H1 (cell line): Measurements from ENCODE around the gene PRKCH. TPM values are rescaled to one million over a fixed set of nuclear protein-coding genes. Genes with fewer than 3 reads are reported as not detected.

Source experiments
- CTCF ChIA-PET: fragments of 300-600 bp; sonication (Branson Sonifier 250); formaldehyde crosslinking; loops from one replicate; lab custom pipeline; 2021; ENCODE audit not compliant: partially characterized antibody; lab: Charles Lee
- POLR2A ChIA-PET: fragments of 300-600 bp; sonication (Branson Sonifier 250); formaldehyde crosslinking; loops from one replicate; lab custom pipeline; 2021; ENCODE audit warnings: inconsistent platforms; ENCODE audit not compliant: partially characterized antibody; lab: Charles Lee
- DNase-seq, 2 experiments: peaks; one replicate each; pipeline versions ENCODE4 v3.0.0 to v3.0.0-alpha.2; 2010 to 2022; ENCODE audit warnings: low spot score in 2 of 2, low read depth in 1 of 2, mixed read lengths in 1 of 2
- FAIRE-seq: peaks from 2 replicates; lab custom pipeline; 2011; peaks lifted over from hg19 to GRCh38; lab: Jason Lieb, UNC
- H2AFZ ChIP-seq: 2 replicates; pipeline ENCODE4 v1.8.1; 2012; ENCODE audit warnings: low read length, inconsistent platforms
- H2AK5ac ChIP-seq: 2 replicates; pipeline ENCODE4 v1.6.1; 2013; ENCODE audit warnings: low read depth, low read length
- H2BK120ac ChIP-seq: replicated peaks from 2 replicates; pipeline ENCODE3; 2013; ENCODE audit warnings: low read depth, low read length, inconsistent platforms
- H2BK12ac ChIP-seq: 2 replicates; pipeline ENCODE4 v1.6.1; 2013; ENCODE audit warnings: low read depth, low read length
- H2BK15ac ChIP-seq: 2 replicates; pipeline ENCODE4 v1.6.1; 2013; ENCODE audit warnings: low read length
- H2BK20ac ChIP-seq: 2 replicates; pipeline ENCODE4 v1.6.1; 2013; ENCODE audit warnings: low read length
- H2BK5ac ChIP-seq: 2 replicates; pipeline ENCODE4 v1.6.1; 2013; ENCODE audit warnings: low read depth, low read length
- H3K14ac ChIP-seq: 2 replicates; pipeline ENCODE4 v1.6.1; 2013; ENCODE audit warnings: inconsistent platforms; ENCODE audit not compliant: insufficient read length
- H3K18ac ChIP-seq: 2 replicates; pipeline ENCODE4 v1.6.1; 2013; ENCODE audit warnings: low read length; ENCODE audit errors: extremely low read depth
- H3K23ac ChIP-seq: 2 replicates; pipeline ENCODE4 v1.6.1; 2013; ENCODE audit warnings: inconsistent platforms; ENCODE audit not compliant: insufficient read length
- H3K23me2 ChIP-seq: 2 replicates; pipeline ENCODE4 v1.6.1; 2013; ENCODE audit warnings: low read depth, low read length
- H3K27ac ChIP-seq: 2 replicates; pipeline ENCODE4 v1.6.1; 2011; ENCODE audit warnings: low read depth, low read length, inconsistent platforms
- H3K27me3 ChIP-seq, 4 experiments: replicated peaks in 1 of 4; 1 replicate in 1 of 4; 2 replicates in 3 of 4; pipeline versions ENCODE4 v1.6.1 to v1.8.1; 2011 to 2013; ENCODE audit warnings: low read length in 3 of 4, mild to moderate bottlenecking in 3 of 4, inconsistent platforms in 2 of 4, mixed read lengths in 2 of 4, moderate library complexity in 1 of 4; ENCODE audit not compliant: control insufficient read depth in 3 of 4, insufficient read depth in 3 of 4; ENCODE audit errors: extremely low read depth in 1 of 4
- H3K36me3 ChIP-seq, 4 experiments: 2 replicates each; pipeline versions ENCODE4 v1.6.1 to v1.8.1; 2011 to 2013; ENCODE audit warnings: mild to moderate bottlenecking in 4 of 4, low read length in 3 of 4, moderate library complexity in 2 of 4, control low read depth in 1 of 4, inconsistent platforms in 1 of 4; ENCODE audit not compliant: insufficient read depth in 4 of 4, control insufficient read depth in 2 of 4
- H3K4ac ChIP-seq: replicated peaks from 2 replicates; pipeline ENCODE3; 2013; ENCODE audit warnings: low read length, low read depth, mixed read lengths, inconsistent platforms; ENCODE audit not compliant: insufficient read length
- H3K4me1 ChIP-seq, 4 experiments: replicated peaks in 1 of 4; 1 replicate in 1 of 4; 2 replicates in 3 of 4; pipeline versions ENCODE4 v1.6.1 to v1.8.1; 2011 to 2013; ENCODE audit warnings: low read length in 3 of 4, inconsistent platforms in 2 of 4, mixed read lengths in 1 of 4; ENCODE audit not compliant: insufficient read depth in 4 of 4, control insufficient read depth in 3 of 4
- H3K4me2 ChIP-seq, 2 experiments: 2 replicates each; pipeline versions ENCODE4 v1.6.1 to v1.8.1; 2011 to 2013; ENCODE audit warnings: low read depth in 2 of 2, low read length in 2 of 2, control low read depth in 1 of 2, inconsistent platforms in 1 of 2, mild to moderate bottlenecking in 1 of 2; ENCODE audit not compliant: insufficient read depth in 1 of 2
- H3K4me3 ChIP-seq, 4 experiments: fragments of 200-600, 300-600 bp in 1 of 4; sonication (generic), shearing (Covaris generic), sonication (Bioruptor Twin) in 1 of 4; 2 replicates each; pipeline versions ENCODE4 v1.5.1 to v1.8.1; 2011 to 2016; ENCODE audit warnings: low read length in 4 of 4, low read depth in 3 of 4, control low read depth in 2 of 4, inconsistent platforms in 2 of 4, mild to moderate bottlenecking in 2 of 4, mixed read lengths in 1 of 4, moderate library complexity in 1 of 4; ENCODE audit not compliant: insufficient read depth in 2 of 4; ENCODE audit errors: extremely low read depth in 1 of 4
- H3K56ac ChIP-seq: replicated peaks from 2 replicates; pipeline ENCODE3; 2013; ENCODE audit warnings: low read depth, mild to moderate bottlenecking, mixed read lengths, low read length, inconsistent platforms; ENCODE audit not compliant: insufficient read length
- H3K79me1 ChIP-seq: 2 replicates; pipeline ENCODE4 v1.6.1; 2013; ENCODE audit warnings: low read depth, low read length, control low read depth
- H3K79me2 ChIP-seq, 2 experiments: 2 replicates each; pipeline versions ENCODE4 v1.6.1 to v1.8.1; 2012 to 2013; ENCODE audit warnings: low read length in 2 of 2, mild to moderate bottlenecking in 2 of 2, inconsistent platforms in 1 of 2; ENCODE audit not compliant: insufficient read depth in 2 of 2, control insufficient read depth in 1 of 2
- H3K9ac ChIP-seq, 4 experiments: replicated peaks in 1 of 4; 1 replicate in 1 of 4; 2 replicates in 3 of 4; pipeline versions ENCODE4 v1.6.1 to v1.8.1; 2011 to 2013; ENCODE audit warnings: low read depth in 3 of 4, low read length in 3 of 4, control low read depth in 2 of 4, mild to moderate bottlenecking in 2 of 4, moderate library complexity in 2 of 4, inconsistent platforms in 1 of 4; ENCODE audit errors: extremely low read depth in 1 of 4
- H3K9me3 ChIP-seq, 2 experiments: 2 replicates each; pipeline versions ENCODE4 v1.6.1 to v1.8.1; 2012 to 2013; ENCODE audit warnings: mild to moderate bottlenecking in 2 of 2, moderate library complexity in 2 of 2, control low read depth in 1 of 2, inconsistent platforms in 1 of 2, low read depth in 1 of 2, low read length in 1 of 2, mixed read lengths in 1 of 2; ENCODE audit not compliant: insufficient read depth in 2 of 2
- H4K20me1 ChIP-seq, 2 experiments: replicated peaks in 1 of 2; 2 replicates each; pipeline versions ENCODE3 to v1.8.1; 2011 to 2013; ENCODE audit warnings: inconsistent platforms in 2 of 2, low read length in 2 of 2, mild to moderate bottlenecking in 1 of 2; ENCODE audit not compliant: insufficient read depth in 2 of 2, control insufficient read depth in 1 of 2
- H4K5ac ChIP-seq: 2 replicates; pipeline ENCODE4 v1.6.1; 2013; ENCODE audit warnings: low read length, low read depth, mixed read lengths, inconsistent platforms; ENCODE audit not compliant: insufficient read length
- H4K8ac ChIP-seq: 2 replicates; pipeline ENCODE4 v1.8.0; 2013; ENCODE audit warnings: mild to moderate bottlenecking, moderate library complexity, low read length, inconsistent platforms; ENCODE audit not compliant: insufficient read depth; ENCODE audit errors: extremely low read depth
- H4K91ac ChIP-seq: replicated peaks from 2 replicates; pipeline ENCODE3; 2013; ENCODE audit warnings: low read length, mixed read lengths, inconsistent platforms; ENCODE audit not compliant: insufficient read length
- CHD2 ChIP-seq: IDR thresholded peaks from 2 replicates; pipeline ENCODE4 v1.6.1; 2012; ENCODE audit warnings: low read length, improper control_type of control experiment
- E2F6 ChIP-seq: IDR thresholded peaks from 2 replicates; pipeline ENCODE4 v1.6.1; 2012; ENCODE audit warnings: inconsistent platforms
- EP300 ChIP-seq, 2 experiments: IDR thresholded peaks; 1 replicate in 1 of 2; 2 replicates in 1 of 2; pipeline ENCODE4 v1.6.1; 2011 to 2012; ENCODE audit warnings: low read depth in 2 of 2, low read length in 2 of 2, mild to moderate bottlenecking in 2 of 2, borderline replicate concordance in 1 of 2, inconsistent platforms in 1 of 2, moderate library complexity in 1 of 2
- EZH2 ChIP-seq: fragments of 200-600 bp; sonication (generic); IDR thresholded peaks from 2 replicates; pipeline ENCODE4 v1.7.1; 2012; ENCODE audit warnings: low read depth, mild to moderate bottlenecking, moderate library complexity, low read length, inconsistent platforms; ENCODE audit not compliant: severe bottlenecking
- RFX5 ChIP-seq: IDR thresholded peaks from 2 replicates; pipeline ENCODE4 v1.6.1; 2011; ENCODE audit warnings: low read depth, low read length, improper control_type of control experiment, borderline replicate concordance
- RXRA ChIP-seq: IDR thresholded peaks from 2 replicates; pipeline ENCODE4 v1.6.1; 2011; ENCODE audit warnings: low read depth, mild to moderate bottlenecking, low read length, moderate library complexity; ENCODE audit not compliant: insufficient read depth
- SIX5 ChIP-seq: IDR thresholded peaks from 2 replicates; pipeline ENCODE4 v1.6.1; 2011; ENCODE audit warnings: mild to moderate bottlenecking, low read depth, low read length
- SUZ12 ChIP-seq: fragments of 200-600 bp; sonication (generic); IDR thresholded peaks from 2 replicates; pipeline ENCODE4 v1.6.1; 2012; ENCODE audit warnings: mild to moderate bottlenecking, inconsistent platforms, low read length, moderate library complexity, mixed read lengths
- TAF1 ChIP-seq: IDR thresholded peaks from 2 replicates; pipeline ENCODE4 v1.6.1; 2011; ENCODE audit warnings: mild to moderate bottlenecking, low read depth, low read length
- TBP ChIP-seq: IDR thresholded peaks from 2 replicates; pipeline ENCODE4 v1.6.1; 2011; ENCODE audit warnings: low read depth, low read length, improper control_type of control experiment
- WGBS, 2 experiments: shearing (Covaris generic) in 1 of 2; methylation state at CpG; one replicate each; pipeline versions ENCODE4 v1.1.6 to v1.1.7; 2013 to 2015; ENCODE audit warnings: low lambda C conversion rate in 2 of 2, mixed read lengths in 2 of 2, inconsistent platforms in 1 of 2, low coverage in 1 of 2, missing lambda C conversion rate in 1 of 2; ENCODE audit not compliant: insufficient replicate concordance in 2 of 2, insufficient coverage in 1 of 2, insufficient read length in 1 of 2; ENCODE audit errors: extremely low coverage in 1 of 2, missing lambda C conversion rate in 1 of 2; 5-methylcytosine and 5-hydroxymethylcytosine counted together
- polyA plus RNA-seq, 7 experiments: library from polyadenylated mRNA; depleted of rRNA in 3 of 7; stranded (reverse) in 5 of 7; unstranded in 2 of 7; fragments of >200 nt in 5 of 7; fragments of 200-250 nt in 2 of 7; gene quantifications; 1 replicate in 5 of 7; 2 replicates in 1 of 7; 4 replicates in 1 of 7; pipeline versions ENCODE4 v1.2.1 to v1.2.3, GENCODE V29; 2011 to 2013; ENCODE audit warnings: missing spikeins in 2 of 7, mixed read lengths in 2 of 7
- total RNA-seq: library from RNA; stranded (reverse); fragmentation: NEBNext Ultra II Directional; extraction: Animal tissue kit (Norgen Biotek cat#: 25700); gene quantifications from 2 replicates; pipeline ENCODE4 v1.2.1, GENCODE V29; 2021
- TF ChIP-seq, protein P1 (sequence below): IDR thresholded peaks from 2 replicates; pipeline ENCODE4 v1.6.1; 2011; ENCODE audit warnings: low read depth, mild to moderate bottlenecking, low read length; ENCODE audit not compliant: insufficient read depth

Gene PRKCH
- total and polyA plus RNA-seq, 2 of the 8 experiments (the other 6 are each of a cell fraction or from before 2014, with no cell fraction given) = 6.4 to 7.0 TPM

DNA sequence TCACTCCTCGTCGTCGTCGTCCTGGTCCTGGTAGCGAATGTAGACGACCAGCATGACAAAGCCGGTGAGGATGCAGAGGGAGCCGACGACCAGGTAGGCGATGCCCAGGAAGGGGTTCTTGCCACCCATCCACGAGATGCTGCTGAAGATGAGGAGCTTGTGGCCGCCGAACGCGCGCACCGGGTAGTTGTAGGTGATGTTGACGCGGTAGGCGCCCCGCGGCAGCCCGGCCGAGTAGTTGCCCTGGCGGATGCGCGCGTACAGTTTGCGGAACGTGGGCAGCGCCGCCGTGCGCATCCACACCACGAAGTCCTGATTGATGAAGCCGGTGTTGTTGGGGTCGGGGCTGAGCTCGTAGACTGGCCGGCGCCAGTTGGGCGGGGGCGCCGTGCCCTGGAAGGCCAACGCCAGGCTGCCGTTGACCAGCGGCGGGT lies 41.3 kb upstream of the PRKCH start:
- CTCF ChIA-PET = interaction anchor here (1.0 to 2.2 kb wide), 8 partner anchors 10 to 191 kb away, joined by 3 to 20 read pairs (median 3); no protein-coding TSS in a partner anchor
- H3K23ac ChIP-seq = no peak overlapping the region
- H3K27ac ChIP-seq = no peak overlapping the region
- H2AFZ ChIP-seq = 0 out of 2 replicates have a peak overlapping the region, but pooled peaks have one; percentile 67
- no peaks in the 10 kb centered on the region for H3K9me3 ChIP-seq
- no peak overlapping the region for H2BK20ac ChIP-seq
- H3K23me2 ChIP-seq = peaks cover 10% of the 10 kb centered on the region; the same call in 1 of the 2 replicates
- POLR2A ChIA-PET = interaction anchor here (1.2 kb wide), 1 partner anchor 9 kb away, joined by 4 read pairs; no protein-coding TSS in a partner anchor
- H2BK120ac ChIP-seq = no peak overlapping the region
- no peak for FAIRE-seq
- H3K4me2 ChIP-seq = peak overlapping the region; percentile 77 to 81
- no peak overlapping the region for H3K56ac ChIP-seq
- peak overlapping the region; percentile 59 to 74 (median 62) for H3K4me3 ChIP-seq
- no peak overlapping the region for H4K91ac ChIP-seq
- peak overlapping the region in 2 of 4 experiments; percentile 29 to 38; a peak in 2 of 7 replicates for H3K9ac ChIP-seq
- H2BK15ac ChIP-seq = peak overlapping the region; percentile 90; the same call in 1 of the 2 replicates
- peak overlapping the region; percentile 7; the same call in 1 of the 2 replicates for H2BK12ac ChIP-seq
- no peak overlapping the region for H3K4ac ChIP-seq
- no peaks in the 10 kb centered on the region for H3K79me1 ChIP-seq
- H2AK5ac ChIP-seq = no peak overlapping the region
- peak in 1 of 2 experiments; percentile 53 for DNase-seq
- peaks cover 2 to 5% of the 10 kb centered on the region in 2 experiments for H4K20me1 ChIP-seq
- H2BK5ac ChIP-seq = peak overlapping the region; percentile 75; the same call in 1 of the 2 replicates
- H3K4me1 ChIP-seq = peaks cover 0 to 4% (median 1%) of the 10 kb centered on the region in 4 experiments; a peak in 3 of 7 replicates
- no peaks in the 10 kb centered on the region for H3K79me2 ChIP-seq
- H3K18ac ChIP-seq = no peak overlapping the region
- 33% methylated on average over 45 of the region's 47 CpGs; no CpG with 5 or more reads in 1 of the 2 experiments for WGBS, 2 experiments
- no peaks in the 10 kb centered on the region for H3K36me3 ChIP-seq
- peak overlapping the region; percentile 92 for H4K8ac ChIP-seq
- peaks cover 11 to 22% (median 19%) of the 10 kb centered on the region in 4 experiments; a peak in 6 of 7 replicates for H3K27me3 ChIP-seq
- H4K5ac ChIP-seq = no peak overlapping the region
- no peak overlapping the region for H3K14ac ChIP-seq
- TF ChIP-seq EP300 (IDR thresholded peaks at IDR 0.05; ENCODE audit: borderline replicate concordance in 1 of 2, low read depth in 2 of 2, low read length in 2 of 2) (no peak), SIX5 (no peak), RXRA (no peak), CHD2 (no peak), E2F6 (peak; percentile 27; the same call in 1 of the 2 replicates), EZH2 (peak; percentile 55), TBP (no peak), RFX5 (no peak), TAF1 (no peak), SUZ12 (peak; percentile 47; the same call in 1 of the 2 replicates)
- TF ChIP-seq, protein P1, sequence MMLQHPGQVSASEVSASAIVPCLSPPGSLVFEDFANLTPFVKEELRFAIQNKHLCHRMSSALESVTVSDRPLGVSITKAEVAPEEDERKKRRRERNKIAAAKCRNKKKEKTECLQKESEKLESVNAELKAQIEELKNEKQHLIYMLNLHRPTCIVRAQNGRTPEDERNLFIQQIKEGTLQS = no peak
